Fibroblast of skin of left biceps (primary cell): Measurements from ENCODE around the gene ZNF12.
"Not testable (repeated sequence)": the region's sequence is repeated elsewhere in the genome, so short reads cannot be mapped to it uniquely, and the experiment has no call there.

Experiments used
- DNase-seq, 2 experiments: peaks; one replicate each; pipeline ENCODE4 v3.0.0-alpha.2; 2013; ENCODE audit warnings: low read depth in 2 of 2

Gene ZNF12

DNA sequence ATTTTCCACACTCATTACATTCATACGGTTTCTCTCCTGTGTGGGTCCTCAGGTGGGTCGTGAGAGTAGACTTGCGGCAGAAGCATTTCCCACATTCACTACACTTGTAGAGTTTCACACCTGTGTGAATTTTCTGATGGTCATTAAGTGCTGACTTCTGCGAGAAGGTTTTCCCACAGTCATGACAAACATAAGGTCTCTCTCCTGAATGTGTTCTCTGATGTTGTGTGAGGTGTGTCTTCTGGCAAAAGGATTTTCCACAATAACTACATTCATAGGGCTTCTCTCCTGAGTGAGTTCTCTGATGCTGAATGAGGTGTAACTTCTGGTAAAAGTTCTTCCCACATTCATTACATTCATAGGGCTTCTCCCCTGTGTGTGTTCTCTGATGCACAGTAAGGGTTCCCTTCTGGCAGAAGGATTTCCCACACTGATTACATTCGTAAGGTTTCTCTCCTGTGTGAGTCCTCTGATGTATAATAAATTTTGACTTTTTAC, 15.1 kb downstream of the ZNF12 start:
- DNase-seq, result no peak

DNA sequence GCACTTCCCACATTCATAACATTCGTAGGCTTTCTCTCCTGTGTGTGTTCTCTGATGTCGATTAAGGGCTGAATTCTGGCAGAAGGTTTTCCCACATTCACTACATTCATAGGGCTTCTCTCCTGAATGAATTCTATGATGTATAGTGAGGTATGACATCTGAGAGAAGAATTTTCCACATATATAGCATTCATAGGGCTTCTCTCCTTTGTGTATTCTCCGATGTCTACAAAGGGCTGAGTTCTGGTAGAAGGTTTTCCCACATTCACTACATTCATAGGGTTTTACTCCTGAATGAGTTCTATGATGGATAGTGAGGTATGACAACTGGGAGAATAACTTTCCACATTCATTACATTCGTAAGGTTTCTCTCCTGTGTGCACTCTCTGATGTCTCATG, 15.6 kb downstream of the ZNF12 start:
- DNase-seq, result no peak

DNA sequence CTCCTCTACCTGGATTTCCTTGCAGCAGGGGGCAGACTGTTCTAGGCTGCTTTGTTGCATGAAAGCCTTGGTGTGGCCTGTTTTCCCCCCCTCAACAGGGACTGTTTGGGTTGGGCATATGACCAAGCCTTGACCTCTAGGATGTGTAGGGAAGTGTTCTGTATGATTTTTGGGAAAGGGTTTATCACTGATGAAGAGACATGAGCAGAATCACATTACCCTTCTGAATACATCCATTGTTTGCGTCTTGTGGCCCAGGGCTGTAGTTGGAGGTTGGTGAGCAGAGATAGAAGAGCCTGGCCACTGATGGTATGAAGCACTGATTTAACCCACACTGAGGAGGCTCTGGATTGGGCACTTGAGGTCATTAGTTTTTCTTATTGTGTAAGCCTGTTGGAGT, 26.6 kb downstream of the ZNF12 start:
- no peak for DNase-seq

DNA sequence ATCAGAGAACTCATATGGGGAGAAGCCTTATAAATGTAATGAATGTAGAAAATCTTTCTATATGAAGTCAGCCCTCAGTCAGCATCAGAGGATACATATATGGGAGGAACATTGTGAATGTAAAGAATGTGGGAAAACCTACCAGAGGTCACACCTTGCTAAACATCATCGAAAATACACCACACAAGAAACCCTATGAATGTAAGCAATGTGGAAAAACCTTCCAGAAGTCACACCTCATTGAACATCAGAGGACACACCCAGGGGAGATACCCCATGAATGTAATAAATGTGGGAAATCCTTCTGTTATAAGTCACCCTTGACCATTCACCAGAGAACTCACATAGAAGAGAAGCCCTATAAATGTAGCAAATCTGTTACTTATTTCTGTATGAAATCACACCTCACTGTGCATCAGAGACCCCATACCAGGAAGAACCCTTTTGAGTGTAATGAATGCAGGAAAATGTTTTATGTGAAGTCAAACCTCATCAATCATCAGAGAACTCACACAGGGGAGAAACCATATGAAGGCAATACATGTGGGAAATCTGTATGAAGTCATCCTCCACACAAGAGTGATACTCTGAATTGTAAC, 30.8 kb downstream of the ZNF12 start:
- no peak for DNase-seq

DNA sequence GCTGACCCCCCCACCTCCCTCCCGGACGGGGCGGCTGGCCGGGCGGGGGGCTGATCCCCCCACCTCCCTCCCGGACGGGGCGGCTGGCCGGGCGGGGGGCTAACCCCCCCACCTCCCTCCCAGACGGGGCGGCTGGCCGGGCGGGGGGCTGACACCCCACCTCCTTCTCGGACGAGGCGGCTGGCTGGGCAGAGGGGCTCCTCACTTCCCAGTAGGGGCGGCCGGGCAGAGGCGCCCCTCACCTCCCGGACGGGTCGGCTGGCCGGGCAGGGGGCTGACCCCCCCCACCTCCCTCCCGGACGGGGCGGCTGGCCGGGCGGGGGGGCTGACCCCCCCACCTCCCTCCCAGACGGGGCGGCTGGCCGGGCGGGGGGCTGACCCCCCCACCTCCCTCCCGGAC, 35.9 kb downstream of the ZNF12 start:
- DNase-seq, result not testable (repeated sequence)

DNA sequence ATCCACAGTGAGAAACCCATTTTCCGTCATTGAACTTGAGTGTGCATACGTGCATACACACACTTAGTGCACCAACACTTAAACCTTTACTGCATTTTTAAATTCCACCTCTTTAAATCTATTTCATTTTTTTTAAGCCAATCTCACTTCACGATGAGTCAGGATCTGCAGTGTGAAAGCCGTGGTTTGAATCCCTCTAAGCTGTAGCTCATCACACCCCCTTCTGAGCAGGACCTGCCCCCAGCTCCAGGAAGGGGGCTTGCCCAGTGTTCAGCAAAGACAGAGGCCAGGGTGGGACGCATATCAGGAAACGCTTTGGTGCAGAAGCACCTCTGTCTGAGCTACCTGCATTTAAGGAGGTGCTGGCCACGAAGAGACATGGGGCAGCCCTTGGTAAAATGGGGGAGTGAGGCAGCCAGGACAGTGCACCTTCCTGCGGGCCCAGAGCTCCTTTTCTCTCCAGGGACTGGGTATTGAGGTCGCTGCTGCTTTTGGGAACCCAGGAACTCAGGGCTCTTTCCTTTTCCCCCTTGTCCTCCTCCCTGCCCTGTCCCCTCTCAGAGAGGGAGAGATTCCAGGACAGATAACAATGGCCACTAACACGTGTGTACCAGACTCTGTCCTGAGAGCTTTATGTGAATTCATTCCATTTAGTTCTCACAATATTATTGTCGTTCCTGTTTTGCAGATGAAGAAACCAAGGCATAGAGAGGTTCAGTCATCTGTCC, 48.0 kb downstream of the ZNF12 start:
- no peak for DNase-seq

DNA sequence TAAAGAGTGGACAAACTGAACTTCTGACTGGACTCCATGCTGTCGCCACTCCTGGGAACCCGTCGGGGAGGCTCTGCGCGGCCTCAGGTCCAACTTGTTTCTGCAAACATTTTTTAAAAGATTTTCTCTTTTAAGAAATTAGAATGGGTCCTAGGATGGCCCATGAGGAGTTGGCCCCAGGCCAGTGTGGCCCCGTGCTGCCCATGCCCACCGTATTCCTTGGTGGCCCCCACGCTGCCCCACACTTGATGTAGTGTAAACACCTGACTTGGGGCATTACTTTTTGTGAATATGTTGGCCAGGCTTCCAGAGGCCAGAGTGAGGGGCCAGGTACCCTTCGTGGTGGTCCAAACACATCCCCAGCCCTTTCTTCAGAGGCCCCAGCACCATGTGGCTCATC, 50.3 kb downstream of the ZNF12 start:
- no peak for DNase-seq

DNA sequence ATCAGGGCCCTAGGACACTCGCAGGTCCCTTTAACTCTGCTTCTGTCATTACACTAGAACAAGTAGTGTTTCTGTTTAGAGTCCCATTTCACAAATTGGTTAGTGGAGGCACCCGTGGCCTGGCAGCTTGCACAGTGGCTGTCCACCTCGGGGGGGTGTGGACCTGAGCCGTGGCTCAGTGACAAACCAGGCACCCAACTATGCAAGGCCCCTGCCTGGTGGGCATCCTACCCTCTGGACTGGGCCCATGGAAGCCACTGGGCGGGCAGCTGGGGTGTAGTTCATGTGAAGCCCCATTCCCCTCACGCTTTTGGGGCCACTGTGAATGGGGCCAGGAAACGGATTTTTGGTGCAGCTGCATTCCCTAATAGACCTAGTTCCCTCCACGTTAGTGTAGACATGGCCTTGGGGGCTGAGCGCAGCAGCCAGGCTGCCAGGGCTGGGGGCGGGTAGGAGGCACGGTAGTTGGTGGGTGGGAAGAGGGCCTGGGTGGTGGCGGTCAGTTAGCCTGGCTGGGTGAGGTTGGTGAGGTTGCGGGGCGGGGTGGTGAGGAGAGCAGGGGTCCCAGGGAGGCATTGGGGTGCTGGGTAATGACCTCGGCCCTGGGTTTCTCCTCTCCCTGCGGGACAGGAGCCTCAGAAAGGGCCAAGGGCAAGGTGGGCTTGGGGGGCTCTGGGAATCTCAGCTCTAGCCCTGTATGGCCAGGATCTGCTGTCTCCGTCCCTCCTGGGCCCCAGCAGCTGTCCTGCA, 50.9 kb downstream of the ZNF12 start:
- no peak for DNase-seq

DNA sequence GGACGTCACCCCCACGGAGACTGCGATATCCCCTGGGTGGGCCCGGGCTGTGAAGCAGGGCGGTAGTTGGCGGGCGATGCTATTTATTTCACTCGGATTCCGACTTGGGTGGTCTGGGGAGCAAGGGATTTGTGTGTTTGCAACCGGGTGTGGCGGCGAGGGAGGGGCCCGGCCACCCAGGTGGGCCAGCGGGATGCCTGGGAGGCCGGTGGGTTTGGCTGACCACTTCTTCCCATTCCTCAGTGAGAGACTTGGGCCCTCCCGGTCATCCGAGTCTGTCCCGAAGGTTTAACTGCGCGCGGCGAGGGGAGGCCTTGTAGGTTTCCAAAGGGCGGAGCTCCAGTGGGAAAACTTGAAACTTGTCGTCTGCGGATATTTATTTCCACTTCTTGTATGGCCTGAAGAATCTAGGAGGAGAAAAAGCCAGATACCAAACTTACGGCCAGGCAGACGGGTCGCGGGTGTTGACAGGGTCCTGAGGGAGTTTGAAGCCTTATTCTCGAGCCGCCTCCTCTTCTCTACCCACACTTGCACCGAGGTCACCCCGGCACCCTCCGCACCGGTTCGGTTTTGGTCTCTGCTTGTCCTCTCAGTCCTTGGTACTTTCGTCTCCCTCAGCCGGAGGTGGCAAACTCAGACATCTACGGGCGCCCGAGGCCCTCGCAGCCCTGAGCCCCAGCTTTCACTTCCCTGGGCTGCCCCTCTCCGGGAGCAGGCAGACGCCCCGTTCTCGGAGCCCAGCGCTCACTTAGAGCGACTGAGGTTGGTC, 51.7 kb downstream of the ZNF12 start:
- DNase-seq, result no peak

DNA sequence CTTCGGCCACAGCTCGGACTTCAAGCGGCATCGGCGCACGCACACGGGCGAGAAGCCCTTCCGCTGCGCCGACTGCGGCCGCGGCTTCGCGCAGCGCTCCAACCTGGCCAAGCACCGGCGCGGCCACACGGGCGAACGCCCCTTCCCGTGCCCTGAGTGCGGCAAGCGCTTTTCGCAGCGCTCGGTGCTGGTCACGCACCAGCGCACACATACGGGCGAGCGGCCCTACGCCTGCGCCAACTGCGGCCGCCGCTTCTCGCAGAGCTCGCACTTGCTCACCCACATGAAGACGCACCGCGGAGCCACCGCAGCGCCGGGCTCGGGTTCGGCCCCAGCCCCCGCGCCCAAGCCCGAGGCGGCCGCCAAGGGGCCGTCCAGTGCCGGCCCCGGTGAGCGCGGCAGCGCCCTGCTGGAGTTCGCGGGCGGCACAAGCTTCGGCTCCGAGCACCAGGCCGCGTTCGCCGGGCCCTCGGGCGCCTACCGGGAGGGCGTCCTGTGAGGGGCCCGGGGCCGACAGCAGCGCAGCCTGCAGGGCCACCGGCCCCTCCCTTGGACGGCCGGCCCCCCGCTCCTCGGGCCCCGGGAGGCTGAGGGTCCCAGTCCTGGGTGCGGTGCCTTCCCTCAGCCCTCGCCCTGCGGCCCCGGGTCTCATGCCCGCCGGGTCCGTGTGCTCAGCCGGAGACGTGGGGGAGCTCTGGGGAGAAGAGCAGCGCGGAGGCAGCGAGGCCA, 52.5 kb downstream of the ZNF12 start:
- no peak for DNase-seq

DNA sequence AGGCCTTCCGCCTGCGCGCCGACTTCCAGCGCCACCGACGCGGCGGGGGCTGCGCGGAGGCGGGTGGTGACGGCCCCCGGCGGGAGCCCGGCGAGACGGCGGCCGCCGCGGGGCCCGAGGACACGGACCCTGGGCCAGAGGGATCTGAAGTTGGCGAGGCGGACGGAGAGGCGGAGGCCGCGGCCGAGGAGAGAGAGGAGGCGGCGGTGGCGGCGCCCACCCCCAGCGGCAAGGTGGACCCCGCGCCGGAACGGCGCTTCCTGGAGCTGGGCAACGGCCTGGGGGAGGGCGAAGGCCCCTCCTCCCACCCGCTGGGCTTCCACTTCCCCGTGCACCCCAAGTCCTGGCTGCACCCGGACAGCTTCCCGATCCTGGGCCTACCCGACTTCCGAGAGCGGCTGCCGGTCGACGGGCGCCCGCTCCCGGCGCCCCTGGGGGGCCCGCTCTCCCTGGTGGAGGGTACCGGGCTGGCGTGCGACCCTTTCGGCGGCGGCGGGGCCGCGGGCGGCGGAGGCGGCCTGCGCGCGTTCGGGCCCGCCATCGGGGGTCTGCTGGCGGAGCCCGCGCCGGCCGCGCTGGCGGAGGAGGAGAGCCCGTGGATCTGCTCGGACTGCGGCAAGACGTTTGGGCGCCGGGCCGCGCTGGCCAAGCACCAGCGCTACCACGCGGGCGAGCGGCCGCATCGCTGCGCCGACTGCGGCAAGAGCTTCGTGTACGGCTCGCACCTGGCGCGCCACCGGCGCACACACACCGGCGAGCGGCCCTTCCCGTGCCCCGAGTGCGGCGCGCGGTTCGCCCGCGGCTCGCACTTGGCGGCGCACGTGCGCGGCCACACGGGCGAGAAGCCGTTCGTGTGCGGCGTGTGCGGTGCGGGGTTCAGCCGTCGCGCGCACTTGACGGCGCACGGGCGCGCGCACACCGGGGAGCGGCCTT, 53.4 kb downstream of the ZNF12 start:
- DNase-seq, result no peak

DNA sequence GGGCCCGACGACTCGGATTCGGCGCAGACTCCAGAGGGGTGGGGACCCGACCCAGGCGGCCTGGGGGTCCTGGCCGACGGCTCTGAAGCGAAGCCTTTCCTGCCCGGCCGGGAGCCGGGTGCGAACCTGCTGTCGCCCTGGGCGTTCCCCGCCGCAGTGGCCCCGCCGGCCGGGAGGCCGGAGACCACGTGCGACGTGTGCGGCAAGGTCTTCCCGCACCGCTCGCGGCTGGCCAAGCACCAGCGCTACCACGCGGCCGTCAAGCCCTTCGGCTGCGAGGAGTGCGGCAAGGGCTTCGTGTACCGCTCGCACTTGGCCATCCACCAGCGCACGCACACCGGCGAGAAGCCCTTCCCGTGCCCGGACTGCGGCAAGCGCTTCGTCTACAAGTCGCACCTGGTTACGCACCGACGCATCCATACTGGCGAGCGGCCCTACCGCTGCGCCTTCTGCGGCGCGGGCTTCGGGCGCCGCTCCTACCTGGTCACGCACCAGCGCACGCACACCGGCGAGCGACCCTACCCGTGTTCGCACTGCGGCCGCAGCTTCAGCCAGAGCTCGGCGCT, 54.2 kb downstream of the ZNF12 start:
- no peak for DNase-seq

DNA sequence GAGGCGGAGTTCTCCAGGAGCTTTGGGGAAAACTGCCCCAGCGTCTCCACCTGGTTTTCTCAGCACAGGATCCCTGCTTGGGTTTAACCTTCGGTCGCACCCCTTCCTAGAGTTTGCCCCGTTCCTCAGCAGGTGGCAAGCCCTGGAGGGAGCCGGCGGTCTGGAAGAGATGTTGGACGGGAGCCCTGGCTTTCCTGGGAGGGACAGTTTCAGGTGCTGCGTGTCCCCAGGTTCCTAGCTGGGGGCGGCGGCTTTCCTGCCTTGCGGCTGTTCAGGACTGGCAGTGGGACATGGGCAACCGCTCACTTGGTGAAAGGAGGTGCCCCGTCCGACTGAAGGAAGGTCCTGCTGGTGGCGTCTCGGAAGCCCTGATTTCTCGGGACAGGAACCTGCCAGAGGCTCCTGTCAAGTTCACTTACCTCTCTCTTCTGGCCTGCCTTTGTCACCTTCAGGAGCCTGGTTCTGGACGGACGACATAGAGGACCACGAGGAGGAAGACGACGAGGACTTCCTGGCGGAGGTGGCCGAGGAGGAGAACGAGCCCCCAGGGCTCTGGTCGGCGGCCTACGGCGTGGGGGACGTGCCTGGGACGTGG, 54.8 kb downstream of the ZNF12 start:
- DNase-seq, result no peak

DNA sequence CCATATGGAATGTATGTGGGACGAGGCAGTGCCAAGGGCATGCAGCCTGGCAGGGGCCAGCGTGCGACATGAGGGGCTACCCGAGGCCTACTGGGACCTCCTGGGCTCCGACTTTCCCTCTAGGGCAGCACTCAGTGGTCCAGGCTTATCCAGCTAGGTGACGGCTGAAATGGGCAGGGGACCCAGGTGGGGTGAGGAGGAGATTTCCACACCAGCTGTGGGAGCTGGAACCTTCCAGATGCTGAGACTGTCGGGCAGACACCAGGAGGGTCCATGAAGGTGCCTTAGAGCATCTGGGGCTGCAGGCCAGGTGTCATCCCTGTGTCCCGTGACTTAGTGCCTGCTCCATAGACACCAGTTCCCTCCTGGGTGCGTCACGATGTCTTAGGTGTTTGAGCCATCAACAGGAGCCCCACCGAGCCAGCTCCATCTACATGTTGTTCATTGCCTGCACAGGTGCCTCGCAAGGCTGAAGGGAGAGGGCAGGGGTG, 56.2 kb downstream of the ZNF12 start:
- DNase-seq, result no peak

DNA sequence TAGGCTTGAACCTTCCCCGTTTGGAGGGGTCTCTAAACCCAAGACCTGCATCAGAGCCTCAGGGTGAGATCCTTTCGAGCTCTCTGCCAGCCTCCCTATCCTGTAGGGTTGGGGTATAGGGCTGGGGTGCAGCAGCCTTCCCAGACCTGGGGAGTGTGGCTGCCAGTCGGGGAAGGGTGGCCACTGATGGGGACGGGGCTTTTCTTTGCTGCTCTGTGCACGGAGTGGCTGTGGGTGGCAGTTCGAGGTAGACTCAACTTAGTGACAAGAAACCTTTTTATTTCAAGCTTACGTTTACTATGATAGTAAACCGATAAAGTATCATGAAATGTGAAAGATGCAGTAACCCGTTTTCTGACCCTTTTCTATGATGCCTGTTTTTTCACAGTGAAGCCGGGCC, 56.7 kb downstream of the ZNF12 start:
- DNase-seq, result no peak

DNA sequence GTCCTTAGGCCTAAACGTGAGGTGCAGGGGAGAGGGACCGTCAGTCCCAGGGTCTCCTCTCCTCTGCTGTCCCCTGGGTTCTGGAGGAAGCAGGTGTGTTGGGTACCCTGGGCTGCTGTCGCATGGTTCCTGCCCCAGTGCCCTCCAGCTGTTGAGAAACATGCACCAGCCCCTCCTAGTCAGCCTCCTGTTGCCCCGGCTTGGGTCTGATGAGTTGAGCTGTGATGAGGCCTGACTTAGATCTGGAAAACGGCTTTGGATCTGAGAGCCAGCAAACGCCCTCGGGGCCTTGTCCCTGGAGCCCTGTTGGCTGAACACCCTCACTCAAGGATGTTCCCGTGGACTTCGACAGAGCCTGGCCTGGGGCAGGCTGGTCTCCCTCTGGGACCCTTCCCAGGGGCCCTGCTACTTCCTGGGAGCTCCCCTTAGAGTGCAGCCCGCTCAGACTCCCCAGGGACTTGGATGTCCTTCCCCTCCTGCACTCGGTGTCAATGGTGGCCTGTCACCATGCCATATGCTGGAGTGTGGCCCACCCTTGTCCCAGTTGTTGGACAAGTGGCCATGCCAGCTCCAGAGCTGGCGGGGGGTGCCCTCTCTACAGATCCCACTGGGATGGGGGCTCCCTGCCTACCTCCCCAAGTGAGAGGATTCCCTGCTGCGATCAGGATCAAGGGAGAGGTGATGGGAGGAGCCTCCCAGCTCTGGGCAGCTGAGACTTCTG, 57.3 kb downstream of the ZNF12 start:
- no peak for DNase-seq

DNA sequence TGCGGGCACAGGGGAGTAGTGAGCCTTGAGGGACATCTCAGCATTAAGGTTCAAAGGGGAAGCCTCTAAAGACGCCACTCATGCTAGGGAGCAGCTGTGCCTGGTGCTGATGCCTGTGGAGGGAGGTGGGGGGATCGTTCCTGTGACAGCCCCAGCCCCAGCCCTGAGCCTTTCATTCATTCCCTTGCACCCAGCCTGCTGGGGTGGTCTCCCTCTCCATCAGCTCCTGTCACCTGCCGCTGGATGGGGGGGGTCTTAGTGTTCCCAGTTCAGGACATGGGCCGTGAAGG, 58.0 kb downstream of the ZNF12 start:
- DNase-seq, result no peak

DNA sequence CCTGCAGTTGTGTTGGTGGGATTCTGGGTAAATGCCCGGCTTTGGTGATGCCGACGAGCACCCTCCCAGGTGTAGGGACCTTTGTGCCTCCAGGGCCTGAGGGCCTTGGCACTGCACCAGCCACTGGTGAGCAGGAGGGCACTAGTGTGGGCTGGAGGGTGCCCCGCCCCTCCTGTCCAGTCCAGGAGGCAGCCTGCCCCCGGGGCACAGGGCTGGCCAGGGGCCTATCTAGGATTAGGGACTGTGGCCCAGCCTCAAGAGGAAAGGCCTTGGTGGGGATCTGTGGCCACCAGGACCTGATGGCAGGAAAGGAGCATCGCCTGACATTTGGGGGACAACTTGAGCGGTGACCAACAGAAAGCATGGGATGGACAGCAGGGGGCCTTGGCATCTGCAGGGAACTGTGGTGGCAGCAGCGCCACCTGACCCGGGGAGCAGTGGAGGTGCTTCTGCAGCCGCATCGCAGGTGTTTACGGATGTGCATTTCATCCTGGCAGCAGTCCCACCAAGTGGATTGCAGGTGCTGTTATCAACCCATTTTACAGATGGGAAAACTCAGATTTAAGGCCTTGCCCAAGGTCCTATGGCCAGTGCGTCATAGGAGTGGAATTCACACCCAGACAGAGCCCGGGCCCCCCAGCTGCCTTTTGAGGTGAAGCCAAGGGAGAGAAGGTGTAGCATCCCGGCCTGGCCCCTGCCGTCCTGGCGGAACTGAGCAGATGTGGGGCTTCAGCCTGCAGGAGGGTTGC, 58.5 kb downstream of the ZNF12 start:
- DNase-seq, result no peak
